Smooth muscle cell (in vitro differentiated cells): Measurements from ENCODE around the gene CASQ2. TPM values are rescaled to one million over a fixed set of nuclear protein-coding genes. Genes with fewer than 3 reads are reported as not detected.

ENCODE experiments used
- DNase-seq: peaks from one replicate; lab custom pipeline; 2025; ENCODE audit not compliant: unreplicated experiment; lab: John Stamatoyannopoulos, UW
- H2AFZ ChIP-seq: fragments of 200-600 bp; sonication (generic); 2 replicates; pipeline ENCODE4 v1.6.0; 2016; ENCODE audit warnings: antibody characterized with exemption, low read depth, mild to moderate bottlenecking
- H3F3A ChIP-seq: fragments of 200-600 bp; sonication (generic); 2 replicates; pipeline ENCODE4 v1.6.0; 2017; ENCODE audit warnings: antibody characterized with exemption, low read depth
- H3K27ac ChIP-seq: fragments of 200-600 bp; sonication (generic); 2 replicates; pipeline ENCODE4 v1.5.1; 2016; ENCODE audit warnings: low read depth, mild to moderate bottlenecking
- H3K27me3 ChIP-seq: fragments of 200-600 bp; sonication (generic); 2 replicates; pipeline ENCODE4 v1.6.1; 2016; ENCODE audit warnings: low read depth, mild to moderate bottlenecking
- H3K36me3 ChIP-seq: fragments of 200-600 bp; sonication (generic); 2 replicates; pipeline ENCODE4 v1.5.1; 2016; ENCODE audit warnings: low read depth
- H3K4me1 ChIP-seq: fragments of 200-600 bp; sonication (generic); 2 replicates; pipeline ENCODE4 v1.5.1; 2016; ENCODE audit warnings: low read depth
- H3K4me2 ChIP-seq: fragments of 200-600 bp; sonication (generic); 2 replicates; pipeline ENCODE4 v1.6.0; 2016; ENCODE audit warnings: mild to moderate bottlenecking
- H3K4me3 ChIP-seq: fragments of 200-600 bp; sonication (generic); 2 replicates; pipeline ENCODE4 v1.5.1; 2016; ENCODE audit warnings: mild to moderate bottlenecking
- H3K79me2 ChIP-seq: fragments of 200-600 bp; sonication (generic); 2 replicates; pipeline ENCODE4 v1.6.0; 2016; ENCODE audit warnings: low read depth, mild to moderate bottlenecking
- H3K9ac ChIP-seq: fragments of 200-600 bp; sonication (generic); 2 replicates; pipeline ENCODE4 v1.6.0; 2016; ENCODE audit warnings: low read depth
- H3K9me3 ChIP-seq: fragments of 200-600 bp; sonication (generic); replicated peaks from 2 replicates; pipeline ENCODE4 v1.5.1; 2016; ENCODE audit warnings: low read depth
- H4K20me1 ChIP-seq: fragments of 200-600 bp; sonication (generic); 2 replicates; pipeline ENCODE4 v1.6.0; 2016; ENCODE audit warnings: low read depth
- WGBS: methylation state at CpG from one replicate; pipeline ENCODE4 v1.1.7; 2016; ENCODE audit warnings: low lambda C conversion rate; 5-methylcytosine and 5-hydroxymethylcytosine counted together
- polyA plus RNA-seq: library from polyadenylated mRNA; unstranded; fragments of >200 nt; fragmentation: Nextera tagmentation; extraction: Ambion mirVana; gene quantifications from 2 replicates; pipeline ENCODE4 v1.2.1, GENCODE V29; 2016
- total RNA-seq: library from RNA; depleted of rRNA; stranded (reverse); fragments of >200 nt; gene quantifications from 2 replicates; pipeline ENCODE4 v1.2.3, GENCODE V29; 2014
- TF ChIP-seq, protein P1 (sequence below): fragments of 200-600 bp; sonication (generic); IDR thresholded peaks from 2 replicates; pipeline ENCODE4 v1.5.1; 2017; ENCODE audit warnings: borderline replicate concordance, mild to moderate bottlenecking, antibody characterized with exemption; ENCODE audit not compliant: insufficient read depth, poor library complexity, severe bottlenecking

The CASQ2 gene
- total and polyA plus RNA-seq, 2 experiments from 2014 or later, result not detected

DNA sequence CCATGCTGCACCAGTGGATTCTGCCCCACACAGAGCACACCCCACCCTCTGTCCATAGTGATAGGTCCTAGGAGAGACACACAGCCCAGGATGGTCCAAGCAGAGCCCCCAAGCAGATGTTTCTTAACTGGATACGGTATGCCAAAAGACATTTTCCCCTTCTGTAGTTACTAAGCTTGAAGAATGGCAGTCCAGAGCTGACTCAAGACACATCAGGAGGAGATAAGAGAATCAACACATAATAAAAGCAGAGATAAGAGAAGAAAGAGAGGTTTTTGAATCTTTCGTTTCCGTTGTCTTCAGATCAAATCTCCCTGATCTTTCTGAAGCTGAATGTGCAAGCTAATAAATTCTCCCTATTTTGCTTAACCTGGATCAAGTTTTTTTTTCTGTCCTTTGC, 21.8 kb upstream of the CASQ2 start:
- WGBS, result 20% methylated on average over 3 of the region's 3 CpGs
- Histone ChIP-seq H3K36me3 (no peaks in the 10 kb centered on the region), H3K27ac (no peak overlapping the region), H4K20me1 (no peaks in the 10 kb centered on the region), H3K4me3 (no peak overlapping the region), H3F3A (no peaks in the 10 kb centered on the region), H3K9me3 (no peaks in the 10 kb centered on the region), H2AFZ (no peak overlapping the region), H3K9ac (no peak overlapping the region), H3K4me2 (peak overlapping the region; percentile 34), H3K79me2 (no peaks in the 10 kb centered on the region), H3K4me1 (peaks cover 3% of the 10 kb centered on the region), H3K27me3 (no peaks in the 10 kb centered on the region)
- TF ChIP-seq, protein P1, sequence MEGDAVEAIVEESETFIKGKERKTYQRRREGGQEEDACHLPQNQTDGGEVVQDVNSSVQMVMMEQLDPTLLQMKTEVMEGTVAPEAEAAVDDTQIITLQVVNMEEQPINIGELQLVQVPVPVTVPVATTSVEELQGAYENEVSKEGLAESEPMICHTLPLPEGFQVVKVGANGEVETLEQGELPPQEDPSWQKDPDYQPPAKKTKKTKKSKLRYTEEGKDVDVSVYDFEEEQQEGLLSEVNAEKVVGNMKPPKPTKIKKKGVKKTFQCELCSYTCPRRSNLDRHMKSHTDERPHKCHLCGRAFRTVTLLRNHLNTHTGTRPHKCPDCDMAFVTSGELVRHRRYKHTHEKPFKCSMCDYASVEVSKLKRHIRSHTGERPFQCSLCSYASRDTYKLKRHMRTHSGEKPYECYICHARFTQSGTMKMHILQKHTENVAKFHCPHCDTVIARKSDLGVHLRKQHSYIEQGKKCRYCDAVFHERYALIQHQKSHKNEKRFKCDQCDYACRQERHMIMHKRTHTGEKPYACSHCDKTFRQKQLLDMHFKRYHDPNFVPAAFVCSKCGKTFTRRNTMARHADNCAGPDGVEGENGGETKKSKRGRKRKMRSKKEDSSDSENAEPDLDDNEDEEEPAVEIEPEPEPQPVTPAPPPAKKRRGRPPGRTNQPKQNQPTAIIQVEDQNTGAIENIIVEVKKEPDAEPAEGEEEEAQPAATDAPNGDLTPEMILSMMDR, result no peak
- no peak for DNase-seq

DNA sequence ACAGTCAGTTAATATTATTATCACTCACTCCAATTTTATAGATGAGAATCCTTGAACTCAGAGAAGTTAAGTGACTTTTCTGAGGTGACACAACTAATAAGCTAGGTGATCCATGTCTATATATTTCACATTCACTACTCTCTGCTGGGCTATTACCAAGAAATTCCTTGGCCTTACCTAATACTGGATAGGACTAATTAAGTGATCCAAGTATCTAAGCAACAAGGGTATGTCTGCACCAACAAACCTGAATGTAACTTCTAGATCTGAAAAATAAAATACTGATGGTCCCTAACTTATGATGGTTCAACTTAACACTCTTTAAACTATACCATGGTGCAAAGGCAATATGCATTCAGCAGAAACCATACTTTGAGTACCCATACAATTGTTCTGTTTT, 14.8 kb upstream of the CASQ2 start:
- TF ChIP-seq, protein P1, result no peak
- Histone ChIP-seq H3K9me3 (no peaks in the 10 kb centered on the region), H3K4me3 (no peak overlapping the region), H3K27me3 (no peaks in the 10 kb centered on the region), H3K27ac (peak overlapping the region; percentile 98), H3K4me1 (peaks cover 13% of the 10 kb centered on the region), H3K4me2 (no peak overlapping the region), H3K36me3 (no peaks in the 10 kb centered on the region), H3F3A (peaks cover 16% of the 10 kb centered on the region), H4K20me1 (peaks cover 3% of the 10 kb centered on the region), H2AFZ (no peak overlapping the region), H3K9ac (peak overlapping the region; percentile 89), H3K79me2 (no peaks in the 10 kb centered on the region)
- DNase-seq, result no peak

DNA sequence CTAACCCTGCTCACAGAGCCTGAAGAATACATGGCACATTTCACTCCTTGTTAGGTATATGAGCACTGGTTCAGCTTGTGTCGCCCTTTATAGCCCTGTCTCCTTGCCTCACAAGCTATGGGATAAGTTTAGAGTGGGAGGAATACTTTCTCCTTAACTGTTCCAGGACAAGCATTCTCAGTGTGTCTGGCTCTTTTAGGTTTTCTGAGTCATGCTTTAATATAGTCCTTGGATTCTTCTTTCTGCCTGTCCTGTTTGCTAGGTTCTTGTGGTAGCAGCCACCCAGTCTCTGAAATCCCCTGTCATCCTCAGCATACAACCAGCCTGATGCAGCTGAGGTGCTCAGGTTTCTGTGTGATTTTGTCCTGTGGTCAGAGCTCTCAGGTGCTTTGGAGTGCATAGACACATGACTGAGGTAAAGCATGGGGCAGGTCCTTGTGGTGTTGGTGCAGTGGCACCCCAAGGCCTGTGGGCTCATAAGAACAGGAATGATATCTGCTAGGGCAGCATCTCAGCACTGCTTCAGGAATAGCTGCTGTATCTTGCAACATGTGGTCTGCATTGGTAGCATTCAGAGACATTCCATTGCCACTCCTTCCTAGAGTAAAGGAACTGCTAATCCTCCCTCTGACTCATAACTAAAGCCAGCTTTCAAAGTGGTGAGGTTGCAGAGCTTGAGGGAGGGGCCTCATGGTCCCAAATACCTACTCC, 14.2 kb upstream of the CASQ2 start:
- Histone ChIP-seq H3F3A (peaks cover 16% of the 10 kb centered on the region), H3K9ac (peak overlapping the region; percentile 89), H3K4me1 (peaks cover 13% of the 10 kb centered on the region), H3K9me3 (no peaks in the 10 kb centered on the region), H3K4me3 (no peak overlapping the region), H2AFZ (no peak overlapping the region), H3K36me3 (no peaks in the 10 kb centered on the region), H3K27me3 (no peaks in the 10 kb centered on the region), H3K79me2 (no peaks in the 10 kb centered on the region), H4K20me1 (peaks cover 3% of the 10 kb centered on the region), H3K4me2 (peak overlapping the region; percentile 69), H3K27ac (peak overlapping the region; percentile 98)
- no peak for DNase-seq
- TF ChIP-seq, protein P1, result no peak
- WGBS, result 10% methylated on average over 1 of the region's 1 CpG

DNA sequence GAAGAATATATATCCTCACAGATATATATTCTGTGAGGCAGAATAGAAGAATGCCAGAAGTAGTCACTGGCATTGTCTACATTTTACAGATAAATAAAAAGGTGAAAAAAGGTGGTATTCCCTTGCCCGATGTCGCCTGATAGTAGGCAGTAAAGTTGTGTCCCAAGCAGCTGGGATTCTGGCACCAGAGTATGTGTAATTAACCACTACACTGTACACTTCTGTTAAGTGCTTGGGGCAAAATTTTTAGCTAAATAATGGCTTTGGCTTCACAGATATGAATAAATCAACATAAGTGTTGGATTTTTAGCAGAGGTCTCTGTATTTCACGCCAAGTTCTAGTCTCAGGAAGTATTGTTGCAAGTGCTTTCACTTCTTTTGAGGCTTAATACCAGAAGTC, 13.3 kb upstream of the CASQ2 start:
- H3K27ac ChIP-seq, result peak overlapping the region; percentile 98
- H3K9ac ChIP-seq, result peak overlapping the region; percentile 89
- no peak for DNase-seq
- H2AFZ ChIP-seq, result no peak overlapping the region
- no peaks in the 10 kb centered on the region for H3K27me3 ChIP-seq
- 78% methylated on average over 3 of the region's 3 CpGs for WGBS
- no peaks in the 10 kb centered on the region for H3K36me3 ChIP-seq
- peaks cover 13% of the 10 kb centered on the region for H3K4me1 ChIP-seq
- peak overlapping the region; percentile 66 for H3K4me2 ChIP-seq
- H3K79me2 ChIP-seq, result no peaks in the 10 kb centered on the region
- H3K9me3 ChIP-seq, result no peaks in the 10 kb centered on the region
- peaks cover 16% of the 10 kb centered on the region for H3F3A ChIP-seq
- TF ChIP-seq, protein P1, result no peak
- H3K4me3 ChIP-seq, result no peak overlapping the region
- peaks cover 3% of the 10 kb centered on the region for H4K20me1 ChIP-seq
